Suprapubic skin (tissue), 3 donors: ENCODE data around the gene RNF8.

Experiments
- POLR2AphosphoS5 ChIP-seq, 3 donors: sonication (generic); formaldehyde crosslinking; IDR thresholded peaks; one replicate each; pipeline ENCODE4 v1.6.1; 2017; ENCODE audit warnings: antibody characterized with exemption in 3 of 3
- TF ChIP-seq, protein P1 (sequence below), 2 donors: fragments of 200-600 bp in 1 of 2; fragments of 450-650 bp in 1 of 2; sonication (generic) in 1 of 2; IDR thresholded peaks; one replicate each; pipeline ENCODE4 v1.5.1; 2016 to 2019; ENCODE audit warnings: antibody characterized with exemption in 2 of 2, mild to moderate bottlenecking in 1 of 2, moderate library complexity in 1 of 2

DNA sequence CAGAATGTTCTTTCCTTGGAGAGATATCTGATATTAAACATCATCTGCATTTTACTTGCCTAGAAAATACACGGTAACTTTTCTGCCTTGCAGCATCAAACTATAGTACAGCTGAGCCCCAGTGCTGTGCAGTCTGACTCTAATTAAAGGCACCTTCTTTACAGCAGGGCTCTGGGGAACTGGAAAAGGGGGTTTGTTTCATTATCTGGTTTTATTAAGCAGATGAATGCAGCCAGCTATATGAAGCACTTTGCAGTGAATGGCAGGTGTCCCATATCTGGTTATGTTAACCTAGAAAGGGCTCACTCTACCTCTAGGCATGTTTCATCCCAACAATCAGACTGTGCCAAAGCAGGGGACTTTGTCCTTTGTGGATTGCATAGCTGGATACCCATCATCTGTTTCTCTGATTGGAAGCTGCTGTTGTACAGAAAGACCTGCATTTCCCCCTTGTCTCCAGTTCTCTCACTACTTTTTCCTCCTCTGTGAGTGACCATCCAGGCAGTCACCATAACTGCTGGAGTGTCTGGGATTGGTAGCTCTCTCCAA is 39.7 kb downstream of the RNF8 start:
- no peak for TF ChIP-seq POLR2AphosphoS5 (IDR thresholded peaks at IDR 0.05)
- TF ChIP-seq, protein P1, sequence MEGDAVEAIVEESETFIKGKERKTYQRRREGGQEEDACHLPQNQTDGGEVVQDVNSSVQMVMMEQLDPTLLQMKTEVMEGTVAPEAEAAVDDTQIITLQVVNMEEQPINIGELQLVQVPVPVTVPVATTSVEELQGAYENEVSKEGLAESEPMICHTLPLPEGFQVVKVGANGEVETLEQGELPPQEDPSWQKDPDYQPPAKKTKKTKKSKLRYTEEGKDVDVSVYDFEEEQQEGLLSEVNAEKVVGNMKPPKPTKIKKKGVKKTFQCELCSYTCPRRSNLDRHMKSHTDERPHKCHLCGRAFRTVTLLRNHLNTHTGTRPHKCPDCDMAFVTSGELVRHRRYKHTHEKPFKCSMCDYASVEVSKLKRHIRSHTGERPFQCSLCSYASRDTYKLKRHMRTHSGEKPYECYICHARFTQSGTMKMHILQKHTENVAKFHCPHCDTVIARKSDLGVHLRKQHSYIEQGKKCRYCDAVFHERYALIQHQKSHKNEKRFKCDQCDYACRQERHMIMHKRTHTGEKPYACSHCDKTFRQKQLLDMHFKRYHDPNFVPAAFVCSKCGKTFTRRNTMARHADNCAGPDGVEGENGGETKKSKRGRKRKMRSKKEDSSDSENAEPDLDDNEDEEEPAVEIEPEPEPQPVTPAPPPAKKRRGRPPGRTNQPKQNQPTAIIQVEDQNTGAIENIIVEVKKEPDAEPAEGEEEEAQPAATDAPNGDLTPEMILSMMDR (IDR thresholded peaks at IDR 0.05) = no peak
